22Rv1 (cell line): ENCODE measurements around the gene FBXO10.
"Not testable (repeated sequence)": the region's sequence is repeated elsewhere in the genome, so short reads cannot be mapped to it uniquely, and the experiment has no call there.

Experiments used
- ZFX ChIP-seq: fragments of 450-650 bp; IDR thresholded peaks from 2 replicates; pipeline ENCODE4 v1.6.1; 2017; ENCODE audit warnings: antibody characterized with exemption, borderline replicate concordance
- TF ChIP-seq, protein P1 (sequence below): fragments of 450-650 bp; IDR thresholded peaks from 2 replicates; pipeline ENCODE4 v1.5.1; 2017; ENCODE audit warnings: mild to moderate bottlenecking

DNA sequence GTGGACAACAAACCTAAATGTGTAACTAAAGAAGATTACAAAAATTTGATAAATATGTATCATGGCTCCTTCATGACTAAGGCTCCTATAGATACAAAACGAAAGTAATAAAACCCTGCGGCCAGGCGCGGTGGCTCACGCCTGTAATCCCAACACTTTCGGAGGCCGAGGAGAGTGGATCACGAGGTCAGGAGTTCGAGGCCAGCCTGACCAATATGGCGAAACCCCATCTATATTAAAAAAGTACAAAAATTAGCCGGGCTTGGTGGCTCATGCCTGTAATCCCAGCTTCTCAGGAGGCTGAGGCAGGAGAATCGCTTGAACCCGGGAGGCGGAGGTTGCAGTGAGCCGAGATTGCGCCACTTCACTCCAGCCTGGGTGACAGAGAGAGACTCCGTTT lies 108.7 kb downstream of the FBXO10 start:
- TF ChIP-seq, protein P1, sequence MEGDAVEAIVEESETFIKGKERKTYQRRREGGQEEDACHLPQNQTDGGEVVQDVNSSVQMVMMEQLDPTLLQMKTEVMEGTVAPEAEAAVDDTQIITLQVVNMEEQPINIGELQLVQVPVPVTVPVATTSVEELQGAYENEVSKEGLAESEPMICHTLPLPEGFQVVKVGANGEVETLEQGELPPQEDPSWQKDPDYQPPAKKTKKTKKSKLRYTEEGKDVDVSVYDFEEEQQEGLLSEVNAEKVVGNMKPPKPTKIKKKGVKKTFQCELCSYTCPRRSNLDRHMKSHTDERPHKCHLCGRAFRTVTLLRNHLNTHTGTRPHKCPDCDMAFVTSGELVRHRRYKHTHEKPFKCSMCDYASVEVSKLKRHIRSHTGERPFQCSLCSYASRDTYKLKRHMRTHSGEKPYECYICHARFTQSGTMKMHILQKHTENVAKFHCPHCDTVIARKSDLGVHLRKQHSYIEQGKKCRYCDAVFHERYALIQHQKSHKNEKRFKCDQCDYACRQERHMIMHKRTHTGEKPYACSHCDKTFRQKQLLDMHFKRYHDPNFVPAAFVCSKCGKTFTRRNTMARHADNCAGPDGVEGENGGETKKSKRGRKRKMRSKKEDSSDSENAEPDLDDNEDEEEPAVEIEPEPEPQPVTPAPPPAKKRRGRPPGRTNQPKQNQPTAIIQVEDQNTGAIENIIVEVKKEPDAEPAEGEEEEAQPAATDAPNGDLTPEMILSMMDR: not testable (repeated sequence)
- TF ChIP-seq ZFX: not testable (repeated sequence)
